GM19452 (cell line): ENCODE measurements around the gene LAMB4.

Experiments
- ATAC-seq: cut with Tn5 transposase; IDR thresholded peaks from one replicate; pipeline ENCODE4 v1.9.1; 2021; ENCODE audit not compliant: unreplicated experiment

LAMB4 gene, protein sequence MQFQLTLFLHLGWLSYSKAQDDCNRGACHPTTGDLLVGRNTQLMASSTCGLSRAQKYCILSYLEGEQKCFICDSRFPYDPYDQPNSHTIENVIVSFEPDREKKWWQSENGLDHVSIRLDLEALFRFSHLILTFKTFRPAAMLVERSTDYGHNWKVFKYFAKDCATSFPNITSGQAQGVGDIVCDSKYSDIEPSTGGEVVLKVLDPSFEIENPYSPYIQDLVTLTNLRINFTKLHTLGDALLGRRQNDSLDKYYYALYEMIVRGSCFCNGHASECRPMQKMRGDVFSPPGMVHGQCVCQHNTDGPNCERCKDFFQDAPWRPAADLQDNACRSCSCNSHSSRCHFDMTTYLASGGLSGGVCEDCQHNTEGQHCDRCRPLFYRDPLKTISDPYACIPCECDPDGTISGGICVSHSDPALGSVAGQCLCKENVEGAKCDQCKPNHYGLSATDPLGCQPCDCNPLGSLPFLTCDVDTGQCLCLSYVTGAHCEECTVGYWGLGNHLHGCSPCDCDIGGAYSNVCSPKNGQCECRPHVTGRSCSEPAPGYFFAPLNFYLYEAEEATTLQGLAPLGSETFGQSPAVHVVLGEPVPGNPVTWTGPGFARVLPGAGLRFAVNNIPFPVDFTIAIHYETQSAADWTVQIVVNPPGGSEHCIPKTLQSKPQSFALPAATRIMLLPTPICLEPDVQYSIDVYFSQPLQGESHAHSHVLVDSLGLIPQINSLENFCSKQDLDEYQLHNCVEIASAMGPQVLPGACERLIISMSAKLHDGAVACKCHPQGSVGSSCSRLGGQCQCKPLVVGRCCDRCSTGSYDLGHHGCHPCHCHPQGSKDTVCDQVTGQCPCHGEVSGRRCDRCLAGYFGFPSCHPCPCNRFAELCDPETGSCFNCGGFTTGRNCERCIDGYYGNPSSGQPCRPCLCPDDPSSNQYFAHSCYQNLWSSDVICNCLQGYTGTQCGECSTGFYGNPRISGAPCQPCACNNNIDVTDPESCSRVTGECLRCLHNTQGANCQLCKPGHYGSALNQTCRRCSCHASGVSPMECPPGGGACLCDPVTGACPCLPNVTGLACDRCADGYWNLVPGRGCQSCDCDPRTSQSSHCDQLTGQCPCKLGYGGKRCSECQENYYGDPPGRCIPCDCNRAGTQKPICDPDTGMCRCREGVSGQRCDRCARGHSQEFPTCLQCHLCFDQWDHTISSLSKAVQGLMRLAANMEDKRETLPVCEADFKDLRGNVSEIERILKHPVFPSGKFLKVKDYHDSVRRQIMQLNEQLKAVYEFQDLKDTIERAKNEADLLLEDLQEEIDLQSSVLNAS (N-terminal part only)

GRCh38 chr7:108130261-108130660 is at the start of gene LAMB4:
Gene LAMB4, minus strand, starts transcription at chr7:108130361. Its CDS starts 7,197 bp downstream, at chr7:108123164.
- no peak for ATAC-seq

DNA sequence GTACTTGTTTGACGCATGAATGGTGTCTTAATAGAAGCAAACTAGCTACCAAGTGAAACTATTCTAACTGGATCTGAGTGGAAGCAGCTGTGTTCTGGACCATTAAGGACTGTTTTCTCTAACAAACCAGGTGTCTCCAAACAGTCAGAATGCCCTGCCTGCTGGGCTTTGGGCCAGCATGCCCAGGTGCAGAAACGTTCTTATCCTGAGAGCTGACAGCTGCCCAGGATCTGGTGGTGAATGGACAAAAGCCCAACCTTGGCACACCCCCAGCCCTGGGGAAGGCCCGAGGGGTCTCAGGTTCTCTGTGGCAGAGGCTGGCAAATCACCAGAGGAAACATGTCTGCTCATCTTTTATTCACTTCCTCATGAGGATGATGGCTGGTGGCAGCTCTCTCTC is 48.2 kb upstream of the LAMB4 start:
- ATAC-seq: no peak

DNA sequence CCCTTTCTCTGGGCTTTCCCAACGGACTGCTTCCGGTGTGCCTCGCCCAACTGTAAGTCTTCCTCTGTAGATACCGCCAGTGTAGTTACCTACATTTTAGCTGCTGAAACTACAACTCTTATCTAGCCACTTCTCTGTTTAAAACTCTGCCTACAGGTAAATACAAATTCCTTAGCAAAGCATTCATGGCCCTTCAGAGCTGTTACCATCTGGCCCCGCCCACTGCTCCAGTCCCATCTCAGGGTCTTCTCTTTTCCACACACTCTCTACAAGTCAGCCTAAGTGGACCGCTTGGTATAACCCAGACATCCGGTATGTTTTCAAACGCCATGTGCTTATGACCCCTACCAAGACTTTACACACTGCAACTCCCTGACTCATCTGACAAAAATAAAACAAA is 41.0 kb upstream of the LAMB4 start:
- ATAC-seq: no peak

GRCh38 chr7:108170251-108170650 is 40.1 kb upstream of the LAMB4 start:
- no peak for ATAC-seq

DNA sequence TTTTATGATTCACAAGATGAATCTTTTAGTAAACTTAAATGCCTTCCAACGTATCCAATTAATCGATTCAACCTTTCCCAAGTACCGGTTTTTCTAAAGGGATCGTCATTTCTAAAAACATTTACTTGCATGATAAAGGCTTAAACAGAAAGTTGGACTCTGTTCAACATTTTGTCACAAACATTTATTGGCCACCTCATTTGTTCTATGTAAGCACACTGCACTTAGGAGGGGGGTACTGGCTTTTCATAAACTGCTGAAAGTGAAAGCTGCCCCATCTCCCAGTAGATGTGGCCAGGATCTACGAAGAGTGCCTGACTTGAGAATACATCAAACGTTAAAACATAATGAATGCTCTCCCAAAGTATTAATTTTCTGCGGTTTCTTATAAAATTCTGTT is 37.3 kb upstream of the LAMB4 start:
- ATAC-seq: no peak

- no peak for ATAC-seq
Measured at GRCh38 chr7:108166687-108167086, 36.5 kb upstream of the LAMB4 start.

GRCh38 chr7:108165723-108166122 is 35.6 kb upstream of the LAMB4 start:
- no peak for ATAC-seq

- no peak for ATAC-seq
Measured at GRCh38 chr7:108164946-108165345, 34.8 kb upstream of the LAMB4 start.

DNA sequence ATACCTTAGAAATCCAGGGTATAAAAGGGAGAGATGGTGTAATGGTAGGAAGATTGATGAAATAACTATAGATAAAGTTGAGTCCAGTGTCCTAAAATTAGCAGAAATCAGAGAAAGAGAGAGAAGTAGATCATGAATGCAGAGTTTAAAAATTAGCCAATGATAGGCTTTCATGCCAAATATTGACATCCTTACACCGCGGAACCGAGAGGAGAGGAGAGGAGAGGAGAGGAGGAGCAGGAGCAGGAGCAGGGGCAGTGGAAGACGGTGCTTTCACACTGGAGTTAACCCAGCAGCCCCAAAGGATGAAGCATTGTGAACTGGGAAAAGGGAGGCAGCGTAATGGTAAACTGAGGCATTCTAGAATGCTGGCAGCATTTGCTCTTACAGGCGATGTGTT is 34.2 kb upstream of the LAMB4 start:
- no peak for ATAC-seq

DNA sequence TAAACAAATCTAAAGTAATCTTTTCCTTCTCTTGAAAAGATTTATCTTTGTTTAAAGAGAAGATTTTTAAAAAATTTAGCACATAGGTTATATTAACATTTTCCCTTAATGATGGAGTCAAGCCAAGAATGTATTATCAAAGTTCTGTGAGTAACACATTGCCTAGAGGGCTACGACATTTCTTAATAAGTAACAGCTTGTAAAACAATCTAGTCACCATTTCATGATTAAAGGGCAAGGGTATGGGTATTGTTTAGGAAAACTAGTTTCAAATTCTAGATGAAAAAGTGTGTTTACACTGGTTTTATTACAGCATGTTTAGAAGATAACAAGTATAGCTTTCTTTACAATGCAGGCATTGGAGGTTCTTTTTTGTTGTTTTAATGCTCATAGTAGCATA is 28.6 kb upstream of the LAMB4 start:
- ATAC-seq: no peak

DNA sequence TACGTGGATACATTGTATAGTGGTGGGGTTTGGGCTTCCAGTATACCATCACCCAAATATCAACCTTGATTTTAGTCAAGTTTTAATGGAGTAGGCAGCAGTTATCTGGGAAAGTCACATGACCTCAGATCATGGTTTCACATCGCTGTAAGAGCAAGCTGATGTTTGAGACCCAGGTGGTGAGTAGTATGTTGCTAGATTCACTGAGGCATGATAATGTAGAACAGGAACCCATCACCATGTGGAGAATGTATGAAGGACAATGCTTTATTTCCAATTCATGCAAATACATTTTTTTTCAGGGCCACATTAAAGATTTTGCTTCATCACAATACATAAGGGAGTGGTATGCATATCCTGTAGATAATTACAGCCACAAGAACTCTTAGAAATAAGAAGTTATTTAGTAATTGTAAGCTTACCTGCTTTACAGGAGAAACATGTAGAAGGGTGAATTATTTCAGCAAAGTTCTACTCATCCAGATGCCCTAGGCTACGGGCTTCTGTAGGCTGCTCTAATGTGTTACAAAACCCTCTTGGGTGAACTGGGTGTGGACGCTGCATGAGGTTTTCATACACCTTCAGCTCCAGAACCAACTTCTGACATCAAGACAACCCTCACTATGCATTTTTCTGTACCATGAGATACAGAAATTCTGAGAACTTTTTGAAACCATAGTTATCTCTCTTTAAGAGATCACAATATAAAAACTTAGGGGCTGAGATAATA is 27.6 kb upstream of the LAMB4 start:
- no peak for ATAC-seq

- ATAC-seq: no peak
Measured at GRCh38 chr7:108156897-108157605, 26.9 kb upstream of the LAMB4 start.

GRCh38 chr7:108152198-108152597 is 22.0 kb upstream of the LAMB4 start:
- ATAC-seq: no peak

- ATAC-seq: no peak
Measured at GRCh38 chr7:108149908-108150307, 19.7 kb upstream of the LAMB4 start.

GRCh38 chr7:108149119-108149518 is 19.0 kb upstream of the LAMB4 start:
- ATAC-seq: no peak

DNA sequence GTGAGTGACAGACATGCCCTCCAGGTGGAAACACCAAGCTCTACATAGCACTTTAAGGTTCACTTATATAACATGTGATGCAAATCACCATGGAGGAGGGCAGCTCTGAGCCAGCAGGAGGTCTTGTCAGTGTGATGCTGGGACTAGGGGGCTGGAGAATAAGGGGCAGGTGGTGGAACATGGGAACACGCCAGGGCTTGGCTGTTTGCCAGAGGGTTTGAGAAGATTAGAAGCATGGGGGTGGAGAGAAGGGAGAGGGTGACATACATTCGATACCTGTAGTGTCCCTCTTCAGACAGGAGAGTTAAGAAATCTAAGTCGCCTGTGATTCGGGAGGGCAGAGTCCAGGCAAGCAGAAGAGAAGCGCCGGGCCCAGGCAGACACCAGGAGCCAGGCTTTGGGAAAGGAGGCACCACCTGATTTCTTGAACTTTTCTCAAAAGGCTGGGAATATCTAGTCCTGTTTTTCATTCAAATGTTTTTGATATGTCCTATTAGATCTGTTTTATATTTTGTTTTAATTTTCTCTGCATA is 16.9 kb upstream of the LAMB4 start:
- ATAC-seq: no peak

GRCh38 chr7:108146070-108146842 is 16.1 kb upstream of the LAMB4 start:
- ATAC-seq: no peak

DNA sequence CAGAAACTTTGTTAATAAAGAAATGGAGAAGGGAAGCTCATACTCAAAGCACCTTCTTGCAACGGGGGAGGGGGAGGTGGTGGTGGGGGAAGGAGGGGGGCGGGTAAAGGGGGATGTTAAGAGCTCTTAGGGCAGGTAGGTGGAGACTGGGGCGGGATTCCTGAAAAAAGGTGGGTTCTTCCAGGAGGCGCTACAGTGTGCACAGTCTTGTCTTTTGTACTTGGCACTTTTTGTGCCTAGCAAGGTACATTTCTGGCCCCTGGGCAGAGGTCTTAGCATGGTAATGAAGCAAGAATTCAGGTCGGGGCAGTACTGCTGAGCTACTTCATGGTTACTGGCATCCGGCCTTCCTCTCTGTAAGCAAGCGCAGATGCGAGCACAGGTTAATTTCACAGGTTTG is 15.2 kb upstream of the LAMB4 start:
- no peak for ATAC-seq

DNA sequence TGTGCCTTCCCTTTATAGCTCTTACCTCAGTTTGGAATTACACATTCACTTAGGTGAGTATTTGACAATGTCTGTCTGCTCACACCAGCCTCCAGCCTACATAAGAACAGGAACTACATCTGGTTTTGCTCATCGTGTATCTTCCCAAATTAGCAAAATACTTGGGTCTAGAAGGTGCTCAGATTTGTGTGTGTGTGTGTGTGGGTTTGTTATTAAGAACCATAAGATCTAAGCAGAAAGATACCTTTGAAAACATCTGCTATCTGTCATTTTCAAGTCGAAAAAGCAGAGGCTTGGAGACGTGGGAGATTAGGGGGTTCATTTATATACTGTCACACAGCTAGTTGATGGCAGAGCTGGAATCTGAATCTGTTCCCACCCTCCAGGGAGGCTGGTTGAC is 14.8 kb upstream of the LAMB4 start:
- ATAC-seq: no peak
